GM12891 (cell line): Measurements from ENCODE around the gene INO80.

ENCODE experiments used
- PAX5 ChIP-seq: IDR thresholded peaks from 2 replicates; pipeline ENCODE4 v1.6.1; 2011; ENCODE audit warnings: low read length, moderate library complexity, mild to moderate bottlenecking; ENCODE audit not compliant: insufficient read depth, severe bottlenecking
- POLR2A ChIP-seq: IDR thresholded peaks from 2 replicates; pipeline ENCODE4 v1.6.1; 2011; ENCODE audit warnings: low read depth, low read length, control low read depth
- POLR2AphosphoS5 ChIP-seq: IDR thresholded peaks from 2 replicates; pipeline ENCODE4 v1.6.1; 2011; ENCODE audit warnings: low read depth, low read length, control low read depth
- POU2F2 ChIP-seq: IDR thresholded peaks from 2 replicates; pipeline ENCODE4 v1.6.1; 2011; ENCODE audit warnings: low read depth, mild to moderate bottlenecking, control low read depth, low read length, moderate library complexity
- TAF1 ChIP-seq: IDR thresholded peaks from 2 replicates; pipeline ENCODE4 v1.6.1; 2011; ENCODE audit warnings: low read depth, low read length, control low read depth

GRCh38 chr15:40955141-40955903, 160.8 kb downstream of the INO80 start:
- TF ChIP-seq POLR2A = no peak
- TF ChIP-seq TAF1 = no peak
- no peak for TF ChIP-seq POU2F2
- no peak for TF ChIP-seq PAX5
- no peak for TF ChIP-seq POLR2AphosphoS5
